HG02759 (cell line): ENCODE results near the gene STXBP1.

Source experiments
- ATAC-seq: cut with Tn5 transposase; IDR thresholded peaks from one replicate; pipeline ENCODE4 v1.9.1; 2021; ENCODE audit warnings: mild to moderate bottlenecking, moderate library complexity; ENCODE audit not compliant: unreplicated experiment

The STXBP1 gene

GRCh38 chr9:127611899-127612790 lies at the start of gene STXBP1:
Gene STXBP1 (plus strand): TSS chr9:127612277. CDS start chr9:127612404, 127 bp downstream.
- ATAC-seq = peak; percentile 89

DNA sequence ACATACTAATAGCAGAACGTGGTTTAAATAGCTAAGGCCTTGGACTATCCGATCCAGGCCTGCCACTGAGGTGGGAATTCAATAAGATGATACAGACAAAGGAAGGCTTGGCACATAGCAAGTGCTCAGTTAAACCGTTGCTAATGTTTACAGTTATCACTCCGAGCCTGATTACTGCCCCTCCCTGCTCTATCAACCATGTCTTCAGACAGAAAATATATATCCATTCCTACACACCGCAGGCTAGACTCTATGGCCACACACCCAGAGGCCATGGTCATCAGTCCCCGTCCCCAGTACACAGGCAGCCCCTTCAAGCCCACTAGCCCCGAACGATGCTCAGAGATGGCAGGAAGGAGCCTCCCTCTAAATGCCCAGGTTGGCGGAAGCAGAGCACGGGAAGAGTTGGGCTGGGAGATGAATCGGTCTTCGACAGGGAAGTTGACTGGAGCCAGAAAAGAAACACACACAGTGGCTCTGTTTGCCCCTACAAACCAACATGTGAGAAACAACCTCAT lies 49.7 kb upstream of the STXBP1 start:
- no peak for ATAC-seq

DNA sequence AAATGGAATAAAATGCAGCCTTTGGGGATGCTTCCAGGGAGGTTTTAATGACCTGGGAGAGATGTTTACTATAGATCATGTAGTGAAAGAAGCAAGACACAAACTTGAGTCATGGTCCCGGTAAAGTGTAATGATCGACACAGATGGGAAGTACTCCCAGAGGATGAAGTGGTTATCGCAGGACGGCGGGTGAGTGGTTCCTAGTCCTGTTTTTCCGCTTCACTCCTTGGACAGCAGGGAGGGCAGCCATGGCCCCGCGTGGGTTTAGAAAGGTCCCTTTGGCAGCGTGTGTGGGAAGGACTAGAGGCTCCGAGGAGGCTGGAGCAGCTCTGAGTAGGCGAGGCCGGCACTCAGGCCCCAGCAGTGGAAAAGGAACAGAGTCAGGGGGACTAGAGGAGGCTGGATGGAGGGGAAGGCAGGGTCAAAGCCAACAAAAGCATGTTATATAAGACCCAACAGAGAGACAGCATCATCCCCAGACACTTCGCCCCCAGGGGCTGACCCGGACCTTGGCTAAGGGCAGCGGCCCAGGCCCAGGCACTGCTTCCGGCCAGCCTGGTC lies 49.2 kb upstream of the STXBP1 start:
- ATAC-seq = no peak

DNA sequence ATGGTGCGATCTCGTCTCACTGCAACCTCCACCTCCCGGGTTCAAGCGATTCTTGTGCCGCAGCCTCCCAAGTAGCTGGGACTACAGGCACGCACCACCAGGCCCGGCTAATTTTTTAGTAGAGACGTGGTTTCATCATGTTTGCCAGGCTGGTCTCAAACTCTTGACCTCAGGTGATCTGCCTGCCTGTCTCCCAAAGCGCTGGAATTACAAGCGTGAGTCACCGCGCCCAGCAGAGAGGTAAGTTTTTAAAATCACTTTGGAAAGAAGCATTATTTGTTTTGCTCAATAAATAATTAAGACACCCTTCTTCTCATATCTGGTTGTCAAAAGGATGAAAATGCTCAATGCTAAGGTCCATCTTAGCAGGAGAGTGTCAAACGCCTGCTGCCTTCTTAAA lies 48.5 kb upstream of the STXBP1 start:
- ATAC-seq = no peak

DNA sequence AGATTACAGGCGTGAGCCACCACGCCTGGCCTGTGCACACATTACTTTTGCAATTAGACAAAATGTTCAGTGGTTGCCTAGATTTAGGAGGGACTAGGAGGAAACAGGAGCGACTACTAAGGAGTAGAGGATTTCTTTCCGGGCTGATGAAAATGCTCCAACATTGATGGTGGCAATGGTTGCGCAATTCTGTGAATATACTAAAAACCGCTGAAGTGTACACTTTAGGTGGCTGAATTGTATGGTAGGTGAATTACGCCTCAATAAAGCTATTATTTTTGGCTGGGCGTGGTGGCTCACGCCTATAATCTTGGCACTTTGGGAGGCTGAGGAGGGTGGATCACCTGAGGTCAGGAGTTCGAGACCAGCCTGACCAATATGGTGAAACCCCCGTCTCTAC lies 46.8 kb upstream of the STXBP1 start:
- no peak for ATAC-seq

DNA sequence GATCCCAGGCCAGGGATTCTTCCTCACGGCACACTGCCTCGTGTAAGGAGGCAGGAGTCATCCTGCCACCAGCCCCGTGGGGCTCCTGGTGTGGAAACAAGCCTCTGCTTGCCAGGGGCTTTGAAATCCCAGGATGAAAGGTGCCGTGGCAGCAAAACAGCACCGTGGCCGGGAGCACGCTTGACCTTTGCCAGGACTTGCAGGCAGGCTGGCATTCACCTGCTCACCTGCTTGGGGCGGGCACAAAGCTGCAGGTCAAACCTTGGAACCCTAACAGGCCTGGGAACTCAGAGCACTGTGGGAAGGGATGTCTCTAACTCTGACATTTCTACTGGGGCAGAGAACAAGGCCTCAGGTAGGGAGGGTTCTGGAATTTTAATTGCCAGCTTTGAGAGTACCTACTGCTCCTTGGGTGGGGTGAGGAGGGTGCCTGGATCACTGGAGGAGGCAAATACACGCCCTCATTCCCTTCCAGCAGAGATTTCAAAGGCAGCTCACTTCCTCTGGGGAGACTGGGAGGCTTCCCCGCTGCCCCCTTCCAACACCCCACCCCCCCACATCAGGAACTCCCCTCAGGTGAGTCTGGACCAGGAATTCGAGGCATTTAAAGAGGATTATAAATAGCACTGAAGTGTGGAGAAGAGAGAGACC lies 45.6 kb upstream of the STXBP1 start:
- no peak for ATAC-seq

DNA sequence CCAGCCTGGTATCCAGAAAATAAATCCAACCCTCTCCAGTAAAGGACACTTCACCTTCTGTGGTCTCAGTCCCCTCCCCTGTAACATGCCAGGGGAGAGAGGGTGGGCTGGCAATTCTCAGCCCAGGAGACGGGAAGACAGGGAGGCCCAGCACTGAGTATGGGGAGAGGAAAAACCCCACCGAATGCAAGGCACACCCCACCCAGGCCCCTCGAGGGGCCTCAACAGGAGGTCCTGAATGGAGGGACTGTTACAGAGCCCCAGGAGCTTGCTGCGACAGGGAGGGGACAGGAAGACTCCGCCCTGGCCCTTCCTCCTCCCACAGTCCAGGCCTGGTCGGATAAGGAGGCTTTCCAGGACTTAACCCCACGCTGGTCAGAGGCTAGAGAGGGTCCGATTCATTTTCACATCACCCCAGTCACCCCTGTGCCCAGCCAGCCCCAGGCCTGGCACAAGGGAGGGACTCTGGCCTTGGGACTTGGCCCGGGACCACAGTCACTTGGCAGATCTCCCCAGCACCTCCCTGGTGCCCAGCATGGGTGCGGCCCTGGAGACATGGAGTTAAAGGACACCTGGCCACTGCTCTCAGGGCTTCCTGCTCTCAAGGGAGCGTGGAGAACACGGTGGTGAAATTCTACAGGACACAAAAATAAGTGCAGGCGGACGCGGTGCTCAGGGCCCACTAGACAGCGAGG lies 44.9 kb upstream of the STXBP1 start:
- no peak for ATAC-seq

DNA sequence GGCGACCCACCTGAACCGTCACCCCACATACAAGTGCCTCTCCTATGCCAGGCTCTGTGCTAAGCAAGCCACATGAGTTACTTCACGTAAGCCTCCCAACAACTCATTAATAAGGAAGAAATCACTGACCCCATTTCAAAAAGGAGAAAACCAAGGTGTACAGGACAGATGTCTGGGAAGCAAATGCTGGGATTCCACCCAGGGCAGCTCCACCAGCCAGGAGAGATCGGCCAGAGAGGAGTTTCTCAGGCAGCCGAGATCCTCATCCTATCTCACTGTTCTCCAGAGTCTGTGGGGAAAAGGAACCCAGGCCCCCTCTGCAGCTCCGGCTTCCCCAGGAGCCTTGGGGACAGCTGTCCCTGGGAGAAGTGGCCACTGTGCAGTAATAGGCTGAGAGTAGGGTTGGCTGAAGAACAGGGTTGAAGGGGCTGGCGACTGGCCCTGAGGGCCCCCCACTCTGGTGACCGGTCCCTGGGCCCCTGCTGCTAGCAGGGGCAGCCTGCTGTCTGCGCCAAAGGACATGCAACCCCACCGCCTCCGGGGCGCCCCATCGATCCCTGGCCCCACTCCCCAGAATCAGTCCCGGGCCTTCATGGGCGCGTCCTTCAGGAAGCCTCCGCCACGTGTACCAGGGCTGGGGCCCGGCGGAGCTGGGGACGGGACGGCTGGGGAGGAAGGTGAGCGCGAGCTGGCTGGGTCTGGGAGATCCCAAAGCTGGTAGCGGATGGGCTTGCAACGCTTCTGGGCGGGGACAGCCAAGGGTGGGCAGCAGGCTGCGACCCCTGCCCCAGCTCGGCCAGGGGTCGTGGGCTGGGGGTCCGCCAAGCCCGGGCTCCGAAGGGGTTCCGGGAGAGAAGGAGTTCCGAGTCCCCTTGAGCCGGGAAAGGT lies 44.1 kb upstream of the STXBP1 start:
- peak; percentile 2 for ATAC-seq

DNA sequence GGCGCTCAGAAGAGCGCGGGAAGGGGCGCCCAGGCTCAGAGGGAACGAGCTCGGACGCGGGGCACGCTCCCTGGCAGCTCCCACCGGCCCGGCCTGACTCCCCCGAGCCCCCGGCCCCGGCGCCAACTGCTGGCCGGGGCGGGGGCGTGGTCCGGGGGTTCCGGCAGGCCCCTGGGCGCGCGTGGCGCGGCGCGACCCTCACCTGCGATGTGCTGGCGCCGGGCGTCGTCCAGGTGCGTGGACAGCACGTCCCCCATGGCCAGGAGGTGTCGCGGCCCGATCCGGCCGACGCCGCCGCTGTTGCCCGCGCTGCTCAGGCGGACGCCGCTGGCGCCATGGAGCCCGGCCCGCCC lies 43.5 kb upstream of the STXBP1 start:
- peak; percentile 13 for ATAC-seq

- peak; percentile 69 for ATAC-seq
Observed at GRCh38 chr9:127568971-127569885, 42.8 kb upstream of the STXBP1 start.

DNA sequence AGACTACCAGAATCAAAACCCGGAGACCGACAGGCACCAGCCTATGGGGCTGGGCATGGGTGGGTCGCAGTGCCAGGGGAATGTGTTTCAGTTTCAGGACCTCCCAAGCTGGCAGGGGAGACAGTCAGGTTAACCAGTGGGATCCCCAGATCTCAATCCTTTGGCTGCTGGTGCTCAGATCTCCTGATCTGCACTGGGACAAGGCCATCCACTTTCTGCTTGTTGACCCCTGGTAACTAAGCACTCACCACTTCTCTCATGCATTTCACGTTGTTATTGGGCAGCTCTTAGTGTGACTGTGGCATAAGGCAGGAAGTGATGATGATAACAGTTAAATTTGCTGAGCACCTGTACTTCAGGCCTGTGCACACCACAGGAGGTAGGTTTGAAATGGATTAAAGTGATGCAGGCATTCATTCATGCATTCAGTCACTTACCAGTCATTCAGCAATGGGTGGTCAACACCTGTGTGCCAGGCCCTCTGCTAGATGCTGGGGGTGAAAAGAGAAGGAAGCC lies 42.1 kb upstream of the STXBP1 start:
- ATAC-seq = no peak

DNA sequence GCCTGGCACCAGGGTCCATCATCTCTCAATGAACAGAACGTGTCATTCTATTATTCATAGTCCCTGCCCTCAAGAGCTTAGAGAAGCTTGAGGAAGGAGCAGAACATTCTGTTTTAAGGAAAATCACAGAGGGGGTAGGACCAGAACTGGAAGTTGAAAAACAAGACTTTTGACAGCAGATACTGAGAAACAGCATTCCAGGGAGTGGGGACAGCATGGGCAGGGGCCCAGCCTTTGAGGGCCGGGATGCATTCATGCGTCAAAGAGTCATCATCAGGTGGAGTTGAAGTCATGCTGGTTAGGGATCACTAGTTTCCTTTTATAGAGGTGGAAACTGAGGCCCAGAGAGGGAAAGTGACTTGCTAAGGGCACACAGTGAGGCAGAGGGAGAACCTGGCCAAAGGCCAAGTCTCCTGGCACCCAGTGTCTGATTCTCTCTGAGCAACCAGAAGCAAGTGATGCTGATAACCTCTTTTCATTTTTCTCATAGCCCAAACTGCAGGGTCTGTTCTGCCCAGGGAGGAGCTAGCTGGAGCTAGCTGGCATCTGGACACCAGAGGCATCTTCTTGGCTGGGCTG lies 41.5 kb upstream of the STXBP1 start:
- no peak for ATAC-seq

DNA sequence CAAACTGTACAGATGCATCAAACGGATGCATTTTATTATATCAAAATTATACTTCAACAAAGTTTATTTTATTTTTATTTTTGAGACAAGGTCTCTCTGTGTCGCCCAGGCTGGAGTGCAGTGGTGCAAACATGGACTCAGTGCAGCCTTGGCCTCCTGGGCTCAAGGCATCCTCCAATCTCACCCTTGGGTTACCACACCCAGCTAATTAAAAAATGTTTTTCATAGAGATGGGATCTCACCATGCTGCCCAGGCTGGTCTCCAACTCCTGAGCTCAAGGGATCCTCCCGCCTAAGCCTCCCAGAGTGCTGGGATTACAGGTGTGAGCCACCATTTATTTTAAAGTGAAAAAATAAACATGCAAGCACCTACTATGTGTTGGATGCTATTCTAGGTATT lies 40.1 kb upstream of the STXBP1 start:
- no peak for ATAC-seq

DNA sequence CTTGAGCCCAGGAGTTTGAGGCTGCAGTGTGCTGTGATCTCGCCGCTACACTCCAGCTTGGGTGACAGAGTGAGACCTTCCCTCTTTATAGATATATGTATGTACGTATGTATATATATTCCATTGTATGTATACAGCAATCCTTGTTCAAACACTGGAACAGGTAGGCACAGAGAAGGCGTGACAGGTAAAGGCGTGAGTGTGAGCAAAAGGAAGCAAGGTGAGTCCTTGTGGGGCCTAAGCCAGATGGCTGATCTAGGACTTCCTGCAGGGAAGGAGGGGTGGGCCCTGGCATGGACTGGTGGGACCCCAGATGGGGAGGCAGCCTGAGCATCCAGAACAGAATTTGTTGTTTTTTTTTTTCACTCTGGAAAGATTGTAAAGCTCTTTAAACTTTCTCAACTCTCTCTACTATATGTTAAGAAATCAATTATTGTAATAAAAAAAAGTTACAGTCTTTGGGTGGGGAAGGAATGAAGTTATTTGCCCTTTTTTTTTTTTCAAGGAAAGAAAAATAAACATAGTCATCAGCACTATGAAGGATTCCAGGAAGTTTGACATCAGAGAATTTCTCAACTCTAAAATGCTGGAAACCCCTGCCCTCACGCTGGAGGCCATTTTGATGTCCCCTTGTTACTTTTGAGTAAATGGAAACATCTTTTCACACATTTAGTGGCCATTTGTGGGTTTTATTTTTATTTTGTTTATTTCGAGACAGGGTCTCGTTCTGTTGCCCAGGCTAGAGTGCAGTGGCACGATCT lies 38.9 kb upstream of the STXBP1 start:
- ATAC-seq = no peak

- ATAC-seq = no peak
Observed at GRCh38 chr9:127574072-127574993, 37.7 kb upstream of the STXBP1 start.

GRCh38 chr9:127575875-127576778 lies 36.0 kb upstream of the STXBP1 start:
- no peak for ATAC-seq
